HuH-7 (cell line): ENCODE results near the gene ARL16.

Experiments
- DNase-seq: peaks from one replicate; pipeline ENCODE4 v3.0.0; 2011; ENCODE audit warnings: low spot score

ARL16 gene

GRCh38 chr17:81683584-81684441 is at the start of gene ARL16, which contains the start of gene HGS:
Gene ARL16 (minus strand): TSS chr17:81683797. CDS start chr17:81683753, 44 bp downstream.
Gene HGS (plus strand): TSS chr17:81684011. CDS start chr17:81684067, 56 bp downstream.
- peak; percentile 100 for DNase-seq

- no peak for DNase-seq
Measured at GRCh38 chr17:81727324-81728031, 43.9 kb upstream of the ARL16 start.

GRCh38 chr17:81726004-81726403 is 42.4 kb upstream of the ARL16 start:
- DNase-seq, result no peak

- no peak for DNase-seq
Measured at GRCh38 chr17:81725439-81725838, 41.8 kb upstream of the ARL16 start.

- no peak for DNase-seq
Measured at GRCh38 chr17:81723651-81724209, 40.1 kb upstream of the ARL16 start.

- no peak for DNase-seq
Measured at GRCh38 chr17:81722184-81723120, 38.9 kb upstream of the ARL16 start.

GRCh38 chr17:81720267-81721071 is 36.9 kb upstream of the ARL16 start:
- DNase-seq, result no peak

GRCh38 chr17:81719410-81720266 is 36.0 kb upstream of the ARL16 start:
- no peak for DNase-seq

DNA sequence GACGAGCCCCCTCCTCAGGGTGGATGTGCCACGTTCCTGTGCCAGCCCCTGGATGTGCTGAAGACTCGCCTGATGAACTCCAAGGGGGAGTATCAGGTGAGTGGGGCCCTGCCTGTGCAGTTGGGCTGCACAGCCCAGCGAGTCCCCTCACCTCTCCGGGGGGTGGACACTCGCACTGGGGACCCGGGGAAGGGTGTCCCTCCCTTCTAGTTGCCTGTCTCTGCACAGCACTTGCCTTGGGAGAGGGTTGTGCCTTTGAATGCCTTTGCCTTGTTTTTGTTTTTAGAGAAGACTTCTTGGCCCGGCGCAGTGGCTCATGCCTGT is 34.1 kb upstream of the ARL16 start:
- DNase-seq, result no peak

- DNase-seq, result no peak
Measured at GRCh38 chr17:81717049-81717765, 33.6 kb upstream of the ARL16 start.

- no peak for DNase-seq
Measured at GRCh38 chr17:81716674-81716996, 33.0 kb upstream of the ARL16 start.

DNA sequence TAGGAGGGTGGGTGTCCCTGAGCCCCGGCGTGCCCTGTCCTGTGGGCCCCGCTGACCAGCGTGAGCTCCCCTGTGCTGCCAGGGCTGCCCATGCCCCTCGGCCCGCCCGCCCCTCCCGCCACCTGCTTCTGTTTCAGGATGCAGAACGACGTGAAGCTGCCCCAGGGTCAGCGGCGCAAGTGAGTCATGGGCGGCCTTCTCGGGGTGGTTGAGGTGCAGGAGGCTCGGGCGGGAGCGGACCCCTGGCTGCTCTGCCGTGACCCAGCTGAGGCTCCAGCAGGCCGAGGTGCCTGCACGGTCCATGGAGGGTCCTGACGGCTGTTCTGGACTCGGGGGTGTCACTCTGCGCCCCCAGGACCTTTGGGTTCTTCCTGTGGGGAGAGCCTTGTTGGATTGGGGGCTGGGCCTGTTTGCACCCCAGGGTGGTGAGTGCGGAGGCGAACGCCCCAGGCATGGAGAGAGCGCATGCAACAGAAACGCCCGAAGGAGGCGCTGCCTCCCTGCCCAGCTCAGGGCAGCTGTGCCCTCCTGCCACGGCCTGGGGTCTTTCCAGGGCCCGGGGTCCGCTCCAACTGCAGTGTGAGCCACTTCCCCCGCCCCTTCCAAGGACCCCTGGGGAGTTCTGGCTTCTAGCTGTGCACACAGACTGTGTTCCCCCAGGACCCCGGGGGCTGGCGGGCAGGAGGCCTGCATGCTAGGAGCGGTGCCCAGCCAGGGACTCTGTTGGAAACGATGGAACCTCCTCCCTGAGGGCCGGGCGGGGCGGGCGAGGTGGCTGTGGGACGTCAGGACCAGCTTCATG is 32.5 kb upstream of the ARL16 start:
- no peak for DNase-seq

GRCh38 chr17:81715107-81715871 is 31.7 kb upstream of the ARL16 start:
- DNase-seq, result no peak

DNA sequence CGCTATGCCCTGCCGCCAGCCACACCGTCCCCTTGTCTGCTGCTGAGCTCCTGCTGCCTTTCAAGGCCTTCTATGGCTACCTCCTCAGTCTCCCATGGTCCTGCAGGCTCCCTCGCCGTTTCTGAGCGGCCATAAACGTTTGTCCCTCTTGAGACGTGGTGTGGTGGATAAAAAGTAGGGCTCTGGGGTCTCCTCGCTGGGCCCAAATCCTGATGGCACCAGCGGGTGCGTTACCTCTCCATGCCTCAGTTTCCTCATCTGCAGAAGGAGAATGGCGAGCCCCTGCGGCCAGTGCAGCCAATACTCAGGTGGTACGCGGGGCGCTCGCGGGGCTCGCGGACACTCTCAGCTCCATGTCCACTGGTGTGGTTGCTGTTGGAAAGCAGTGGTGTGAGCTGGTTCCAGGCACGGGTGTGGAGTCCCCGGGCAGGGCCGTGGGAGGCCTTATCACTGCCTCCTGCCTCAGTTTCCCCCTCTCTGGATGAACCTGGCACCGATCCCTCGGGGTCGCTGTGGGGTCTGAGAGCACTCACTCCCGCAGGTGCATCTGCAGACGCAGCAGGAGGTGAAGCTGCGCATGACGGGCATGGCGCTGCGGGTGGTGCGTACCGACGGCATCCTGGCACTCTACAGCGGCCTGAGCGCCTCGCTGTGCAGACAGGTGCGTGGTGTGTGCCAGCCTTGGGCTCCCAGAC is 31.0 kb upstream of the ARL16 start:
- DNase-seq, result no peak

- DNase-seq, result no peak
Measured at GRCh38 chr17:81713556-81714411, 30.2 kb upstream of the ARL16 start.

DNA sequence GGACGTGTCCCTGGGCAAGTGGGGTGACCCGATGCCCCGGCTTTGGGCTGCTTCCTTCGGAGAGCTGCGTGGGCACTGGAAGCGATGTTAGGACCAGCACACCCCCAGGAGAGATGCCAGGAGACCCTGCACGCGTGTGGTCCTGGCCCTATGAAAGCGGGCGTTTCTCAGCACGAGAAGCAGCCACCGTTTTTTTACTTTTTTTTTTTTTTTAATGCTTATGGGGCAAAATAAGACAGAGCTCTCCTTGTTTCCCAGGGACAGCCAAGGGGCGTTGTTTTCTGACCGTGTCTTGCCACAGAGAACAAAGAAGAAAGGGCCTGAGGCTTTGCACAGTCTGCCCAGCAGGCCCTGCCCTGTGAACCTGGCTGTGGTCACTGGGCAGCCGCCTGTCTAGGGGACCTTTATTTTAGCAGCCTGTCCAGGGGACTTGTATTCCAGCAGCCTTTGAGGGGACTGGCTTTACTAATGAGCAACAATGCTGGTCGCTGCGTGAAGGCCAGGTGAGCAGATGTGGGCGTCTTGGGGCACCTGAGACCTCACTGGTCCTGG is 29.5 kb upstream of the ARL16 start:
- DNase-seq, result no peak
